ENCODE data around the gene ZDHHC12.

DNA sequence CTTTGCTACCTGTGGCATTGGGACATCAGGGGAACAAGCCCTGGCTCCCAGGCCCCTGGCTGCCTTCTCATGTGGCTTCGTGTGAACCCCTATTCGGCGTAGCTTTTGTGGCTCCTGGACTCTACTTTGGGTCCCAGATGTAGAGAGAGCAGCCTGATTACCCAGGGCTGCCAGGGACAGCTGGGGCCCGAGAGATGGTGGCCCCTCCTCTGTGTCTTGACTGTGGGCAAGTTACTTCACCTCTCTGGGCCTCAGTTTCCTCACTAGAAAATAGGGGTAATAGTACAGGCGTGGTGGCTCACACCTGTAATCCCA, 19.6 kb downstream of the ZDHHC12 start:
- TF ChIP-seq FOXA1 (IDR thresholded peaks at IDR 0.05) (no peak), FOXA1 (CRISPR knock-in tag; IDR thresholded peaks at IDR 0.05) (no peak), SCMH1 (CRISPR knock-in tag; IDR thresholded peaks at IDR 0.05; ENCODE audit: borderline replicate concordance) (no peak), KLF12 (CRISPR knock-in tag; IDR thresholded peaks at IDR 0.05; ENCODE audit: borderline replicate concordance) (no peak), MYC (CRISPR knock-in tag; IDR thresholded peaks at IDR 0.05; ENCODE audit: borderline replicate concordance) (no peak), WIZ (CRISPR knock-in tag; IDR thresholded peaks at IDR 0.05) (no peak), ZBTB40 (IDR thresholded peaks at IDR 0.05) (no peak), ZBTB40 (CRISPR knock-in tag; IDR thresholded peaks at IDR 0.05) (no peak)
- TF ChIP-seq, protein P1, sequence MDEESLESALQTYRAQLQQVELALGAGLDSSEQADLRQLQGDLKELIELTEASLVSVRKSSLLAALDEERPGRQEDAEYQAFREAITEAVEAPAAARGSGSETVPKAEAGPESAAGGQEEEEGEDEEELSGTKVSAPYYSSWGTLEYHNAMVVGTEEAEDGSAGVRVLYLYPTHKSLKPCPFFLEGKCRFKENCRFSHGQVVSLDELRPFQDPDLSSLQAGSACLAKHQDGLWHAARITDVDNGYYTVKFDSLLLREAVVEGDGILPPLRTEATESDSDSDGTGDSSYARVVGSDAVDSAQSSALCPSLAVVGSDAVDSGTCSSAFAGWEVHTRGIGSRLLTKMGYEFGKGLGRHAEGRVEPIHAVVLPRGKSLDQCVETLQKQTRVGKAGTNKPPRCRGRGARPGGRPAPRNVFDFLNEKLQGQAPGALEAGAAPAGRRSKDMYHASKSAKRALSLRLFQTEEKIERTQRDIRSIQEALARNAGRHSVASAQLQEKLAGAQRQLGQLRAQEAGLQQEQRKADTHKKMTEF (CRISPR knock-in tag; IDR thresholded peaks at IDR 0.05), result no peak

Measured in HepG2 (cell line).